Measurements from ENCODE around the gene SLC25A6.
"Not testable (repeated sequence)": the region's sequence is repeated elsewhere in the genome, so short reads cannot be mapped to it uniquely, and the experiment has no call there.

SLC25A6 gene

GRCh38 chrX:1391707-1392375 lies at the start of gene SLC25A6:
Gene SLC25A6 (minus strand): TSS chrX:1392113. CDS start chrX:1392009, 104 bp downstream.
- no peak for DNase-seq

DNA sequence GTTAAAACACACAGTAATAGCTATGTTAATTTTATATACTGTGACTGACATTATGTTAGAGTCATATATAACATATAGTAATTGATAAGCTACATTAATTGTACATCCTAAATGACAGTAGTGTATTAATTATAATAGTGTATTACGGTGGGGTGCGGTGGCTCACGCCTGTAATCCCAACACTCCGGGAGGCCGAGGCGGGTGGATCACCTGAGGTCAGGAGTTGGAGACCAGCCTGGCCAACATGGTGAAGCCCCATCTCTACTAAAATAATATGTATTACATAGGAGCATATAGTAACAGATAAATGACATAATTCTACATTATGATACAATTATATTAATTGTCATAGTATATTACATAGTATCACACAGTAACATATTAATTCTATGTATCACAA lies 48.6 kb upstream of the SLC25A6 start:
- DNase-seq = no peak

DNA sequence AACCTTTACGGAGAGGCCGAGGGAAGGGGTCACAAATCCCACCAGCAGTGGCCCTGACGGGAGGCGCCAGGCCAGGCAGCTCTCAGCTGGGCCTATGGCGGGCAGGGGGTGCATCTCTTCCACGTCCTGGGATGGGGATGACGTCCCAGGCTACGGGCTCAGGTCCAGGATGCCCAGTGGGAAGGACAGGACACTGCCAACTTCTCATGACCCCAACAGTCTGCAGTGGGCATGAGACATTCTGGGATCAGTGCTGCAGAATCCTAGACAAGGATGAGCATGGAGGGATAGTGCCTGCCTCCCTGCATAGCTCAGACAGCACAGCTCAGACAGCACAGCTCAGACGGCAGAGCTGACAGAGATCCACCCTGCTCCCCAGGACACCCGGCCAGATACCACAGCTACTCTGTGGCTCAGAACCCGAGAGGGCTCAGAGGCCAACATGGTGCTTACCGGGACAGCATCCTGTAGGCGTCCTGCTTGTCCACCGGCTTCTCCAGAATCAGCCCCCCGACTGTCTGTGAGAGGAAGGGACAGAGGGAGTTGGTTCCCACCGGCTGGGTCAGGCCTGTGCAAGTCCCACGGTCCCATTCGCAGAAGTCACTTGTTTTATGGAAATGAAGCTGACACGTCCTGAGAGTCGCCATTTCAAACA lies 43.5 kb upstream of the SLC25A6 start:
- no peak for DNase-seq

- no peak for DNase-seq
Measured at GRCh38 chrX:1434871-1435240, 42.9 kb upstream of the SLC25A6 start.

DNA sequence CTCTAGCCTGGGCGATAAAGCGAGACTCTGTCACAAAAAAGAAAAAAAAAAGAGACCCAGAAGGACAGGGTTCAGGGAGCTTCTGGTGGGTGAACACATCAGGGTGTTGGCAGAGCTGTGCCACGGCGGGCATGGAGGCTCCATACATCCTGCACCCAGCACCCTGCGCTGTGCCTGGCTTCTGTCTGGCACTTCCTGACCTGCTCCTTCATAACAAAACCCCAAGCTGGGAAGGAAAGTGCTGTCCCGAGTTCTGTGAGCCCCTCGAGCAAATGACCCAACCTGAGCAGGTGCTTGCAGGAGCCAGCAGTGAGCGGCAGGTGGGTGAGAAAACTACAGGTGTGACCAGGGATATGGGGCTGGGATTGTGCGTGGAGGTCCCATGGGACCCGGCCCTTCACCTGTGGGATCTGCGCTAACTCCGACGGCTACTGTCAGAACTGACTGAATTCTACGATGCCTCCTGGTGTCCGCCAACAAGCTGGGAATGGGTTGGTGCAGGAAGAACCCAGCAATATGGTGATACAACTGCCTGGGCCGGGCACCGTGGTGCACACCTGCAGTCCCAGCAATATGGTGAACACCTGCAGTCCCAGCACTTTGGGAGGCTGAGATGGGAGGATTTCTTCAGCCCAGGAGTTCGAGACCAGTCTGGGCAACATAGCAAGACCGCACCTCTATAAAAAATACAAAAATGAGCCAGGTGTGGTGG lies 41.9 kb upstream of the SLC25A6 start:
- DNase-seq = no peak

DNA sequence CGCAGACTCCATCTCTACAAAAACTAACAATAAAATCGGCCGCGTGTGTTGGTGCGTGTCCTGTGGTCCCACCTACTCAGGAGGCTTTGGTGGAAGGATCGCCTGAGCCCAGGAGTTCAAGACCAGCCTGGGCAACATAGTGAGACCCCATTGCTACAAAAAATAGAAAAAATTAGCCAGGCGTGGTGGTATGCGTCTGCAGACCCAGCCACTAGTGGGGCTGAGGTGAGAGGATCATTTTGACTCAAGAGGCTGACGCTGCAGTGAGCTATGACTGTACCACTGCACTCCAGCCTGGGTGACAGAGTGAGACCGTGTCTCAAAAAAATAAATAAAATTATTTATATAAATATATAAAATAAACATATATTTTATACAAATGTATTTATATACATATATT lies 38.5 kb upstream of the SLC25A6 start:
- DNase-seq = no peak

DNA sequence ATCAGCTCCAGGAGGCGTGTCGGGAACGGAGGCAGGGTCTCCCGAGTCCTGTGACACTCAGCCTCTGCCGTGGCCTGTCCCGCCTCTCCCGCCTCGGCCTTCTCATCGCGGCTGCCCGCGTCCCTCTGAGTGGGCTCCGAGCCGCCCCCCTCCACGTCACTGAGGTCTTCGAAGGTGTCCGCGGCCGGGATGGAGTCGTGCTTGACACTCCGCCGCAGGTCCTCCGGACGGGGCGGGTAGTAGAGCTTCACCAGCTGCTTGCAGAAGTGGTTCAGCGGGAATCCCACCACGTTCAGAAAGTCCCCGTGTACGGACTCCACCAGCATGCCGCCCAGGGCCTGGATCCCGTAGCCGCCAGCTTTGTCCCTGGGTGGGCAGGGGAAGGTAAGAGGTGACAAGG lies 35.8 kb upstream of the SLC25A6 start:
- DNase-seq = no peak

- not testable (repeated sequence) for DNase-seq
Measured at GRCh38 chrX:1426321-1426720, 34.4 kb upstream of the SLC25A6 start.

DNA sequence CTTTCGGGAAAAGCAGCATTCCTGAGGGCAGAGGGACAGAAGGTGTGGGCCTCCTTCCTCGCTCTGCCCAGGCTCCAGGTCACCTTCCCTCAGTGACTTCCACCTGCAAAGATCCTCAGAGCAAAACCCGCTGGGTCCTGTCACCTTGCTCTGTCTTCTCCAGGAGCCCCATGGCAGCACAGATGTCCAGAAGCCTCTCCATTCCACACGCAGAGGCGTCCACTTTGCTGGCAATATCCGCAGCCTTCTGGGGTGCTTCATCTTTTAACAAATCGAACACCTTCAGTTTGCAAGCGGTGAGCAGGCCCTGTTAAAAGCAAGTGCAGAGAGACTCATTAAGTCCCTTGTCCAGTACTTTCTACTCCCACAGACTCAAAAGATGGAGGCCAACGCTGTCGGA lies 33.5 kb upstream of the SLC25A6 start:
- DNase-seq = no peak

GRCh38 chrX:1424147-1424851 lies 32.4 kb upstream of the SLC25A6 start:
- no peak for DNase-seq

DNA sequence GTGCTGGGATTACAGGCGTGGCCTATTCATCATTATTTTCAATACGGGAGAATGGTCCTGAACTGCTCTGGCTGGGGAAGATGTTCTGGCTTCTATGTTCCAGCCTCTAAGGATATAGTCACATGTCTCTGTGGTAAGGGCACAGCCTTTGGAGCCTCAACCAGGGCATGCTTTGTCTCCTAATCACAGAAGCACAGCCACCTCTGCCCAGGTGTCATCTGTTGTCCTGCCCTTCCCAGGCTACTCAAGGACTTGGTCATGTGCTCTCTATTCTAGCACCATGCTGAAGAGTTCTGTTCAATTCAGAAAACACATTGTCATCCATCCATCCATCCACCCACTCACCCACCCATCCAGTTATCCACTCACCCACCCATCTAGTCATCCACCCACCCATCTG lies 31.3 kb upstream of the SLC25A6 start:
- no peak for DNase-seq

GRCh38 chrX:1422135-1422465 lies 30.2 kb upstream of the SLC25A6 start:
- DNase-seq = no peak

- DNase-seq = no peak
Measured at GRCh38 chrX:1421433-1422134, 29.7 kb upstream of the SLC25A6 start.

GRCh38 chrX:1420371-1420770 lies 28.5 kb upstream of the SLC25A6 start:
- DNase-seq = no peak

- DNase-seq = no peak
Measured at GRCh38 chrX:1419545-1420355, 27.8 kb upstream of the SLC25A6 start.

DNA sequence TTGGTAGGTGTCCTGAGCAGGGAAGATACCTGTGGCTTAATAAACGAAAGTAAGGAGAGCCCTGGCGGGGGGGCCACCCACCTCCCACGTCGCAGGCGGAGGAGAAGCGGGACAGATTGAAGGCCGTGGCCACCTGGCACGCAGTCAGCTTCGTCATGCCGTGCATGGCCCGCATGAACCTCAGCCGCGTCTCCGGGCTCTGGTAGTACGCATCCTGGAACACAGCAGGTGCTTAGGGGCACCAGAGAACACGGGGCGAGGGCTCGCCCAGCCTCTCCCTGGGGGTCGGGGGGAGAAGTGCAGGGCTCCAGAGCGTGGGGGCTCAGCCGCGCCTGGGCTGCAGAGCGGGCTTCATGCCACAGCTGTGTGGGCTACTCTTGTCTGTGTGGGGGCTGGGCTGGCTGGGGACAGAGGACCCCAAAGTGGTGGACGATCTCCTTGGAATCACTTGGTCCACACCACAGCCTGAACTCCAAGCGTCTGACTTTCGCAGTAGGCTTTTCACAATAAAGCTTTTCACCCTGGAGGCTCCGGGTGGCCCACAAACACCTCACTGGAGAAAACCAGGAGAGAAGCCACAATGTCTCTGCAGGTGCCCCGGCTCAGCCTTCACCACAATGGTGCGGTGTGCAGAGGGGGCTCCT lies 27.1 kb upstream of the SLC25A6 start:
- no peak for DNase-seq

DNA sequence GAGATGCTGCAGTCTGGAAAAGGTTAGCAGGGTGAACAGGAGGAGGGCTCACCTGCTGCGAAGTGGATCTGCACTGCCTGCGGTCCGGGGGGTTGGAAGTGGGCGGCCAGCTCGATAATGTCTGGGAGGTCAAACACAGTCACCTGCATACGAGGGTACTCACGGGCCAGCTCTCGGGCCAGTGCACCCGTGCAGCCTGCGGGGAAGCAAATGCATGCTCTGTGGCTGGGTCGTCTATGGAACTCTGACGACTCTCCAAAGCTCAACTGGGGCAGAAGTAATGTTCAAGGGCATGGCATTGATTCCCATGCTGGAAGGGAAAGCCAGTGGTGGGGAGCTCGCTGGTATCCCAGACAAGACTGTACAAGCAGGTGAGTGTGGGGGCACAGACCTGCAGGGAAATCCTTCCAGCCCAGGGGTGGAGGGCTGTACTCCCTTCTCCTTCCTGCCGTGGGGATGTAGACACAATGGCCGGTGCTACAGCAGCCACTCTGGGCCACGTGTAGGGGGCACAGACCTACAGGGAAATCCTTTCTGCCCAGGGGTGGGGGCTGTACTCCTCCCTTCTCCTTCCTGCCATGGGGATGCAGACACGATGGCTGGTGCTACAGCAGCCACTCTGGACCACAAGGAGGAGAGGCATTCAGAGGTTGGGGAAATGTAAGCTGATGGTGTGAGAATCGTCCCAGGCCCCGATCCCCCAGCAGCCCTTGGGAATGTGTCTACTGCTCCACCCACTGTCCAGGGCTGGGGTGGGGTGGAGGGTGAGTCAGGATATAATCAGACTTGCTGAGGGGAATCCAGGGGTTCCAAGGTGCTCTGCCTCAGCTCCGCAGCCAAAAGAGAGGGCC lies 26.2 kb upstream of the SLC25A6 start:
- no peak for DNase-seq

DNA sequence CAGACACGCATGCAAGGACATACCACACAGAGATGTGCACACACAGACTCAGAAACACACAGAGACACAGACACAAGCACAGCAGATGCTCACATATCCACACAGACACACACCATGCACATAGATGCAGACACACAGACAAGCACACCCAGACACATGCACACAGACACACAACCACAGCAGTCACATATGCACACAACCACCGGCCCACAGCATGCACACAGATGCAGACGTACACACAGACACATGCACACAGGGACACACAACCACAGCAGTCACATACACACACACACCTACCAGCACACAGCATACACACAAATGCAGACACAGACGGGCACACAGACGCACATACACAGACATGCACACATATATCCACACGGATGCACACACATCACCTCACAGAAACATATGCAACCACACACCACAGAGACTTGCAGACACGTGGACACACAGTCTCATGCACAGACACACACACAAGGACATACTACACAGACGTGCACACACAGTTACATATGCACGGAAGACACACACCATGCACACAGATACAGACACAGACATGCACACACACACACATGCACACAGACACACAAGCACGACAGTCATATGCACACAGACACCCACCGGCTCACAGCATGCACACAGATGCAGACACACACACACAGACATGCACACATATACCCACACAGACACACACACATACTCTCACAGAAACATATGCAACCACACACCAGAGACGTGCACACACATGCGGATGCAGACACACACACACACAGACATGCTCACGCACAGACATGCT lies 25.2 kb upstream of the SLC25A6 start:
- no peak for DNase-seq

GRCh38 chrX:1416327-1416784 lies 24.4 kb upstream of the SLC25A6 start:
- DNase-seq = no peak

Measured in GDM1 (cell line).